ENCODE data around the gene SDHAF2.

SDHAF2 gene

DNA sequence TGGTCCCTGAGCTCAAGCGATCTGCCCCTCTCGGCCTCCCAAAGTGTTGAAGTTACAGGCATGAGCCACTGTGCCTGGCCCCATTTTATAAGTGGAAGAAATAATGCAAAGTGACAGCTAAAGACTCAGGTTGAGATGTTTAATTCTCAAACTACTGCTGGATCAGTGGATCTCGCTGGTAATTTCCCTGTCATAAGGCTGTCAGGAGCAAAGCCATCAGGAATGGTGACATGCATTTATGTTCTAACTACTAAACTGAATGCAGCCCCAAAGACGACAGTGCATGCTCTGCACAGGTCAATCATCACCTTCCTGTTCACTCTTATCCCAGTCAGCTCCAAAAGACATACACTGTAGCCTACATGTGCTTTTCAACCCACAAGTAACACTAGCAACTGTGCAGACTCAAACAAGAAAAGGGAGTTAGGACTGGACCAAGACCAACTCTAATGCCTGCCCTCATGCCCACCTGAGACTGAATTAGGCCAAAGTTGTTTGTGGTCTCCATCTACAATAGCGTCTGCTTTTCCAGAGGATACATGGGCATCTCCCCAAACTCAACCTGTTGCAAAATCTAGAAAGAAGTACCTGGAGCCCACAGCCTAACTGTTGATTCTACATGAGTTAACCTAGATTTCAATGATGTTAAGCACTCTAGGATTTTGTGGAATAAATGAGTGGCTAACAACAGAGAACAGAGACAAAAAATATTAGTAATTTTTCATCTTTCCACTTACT lies 22.8 kb upstream of the SDHAF2 start:
- DNase-seq = no peak
- no peaks in the 10 kb centered on the region for H3K27me3 ChIP-seq
- H3K36me3 ChIP-seq = peaks cover 52% of the 10 kb centered on the region
- H3K4me3 ChIP-seq (ENCODE audit: low read depth, low read length) = no peak overlapping the region
- no peaks in the 10 kb centered on the region for H3K4me1 ChIP-seq
- TF ChIP-seq, protein P1, sequence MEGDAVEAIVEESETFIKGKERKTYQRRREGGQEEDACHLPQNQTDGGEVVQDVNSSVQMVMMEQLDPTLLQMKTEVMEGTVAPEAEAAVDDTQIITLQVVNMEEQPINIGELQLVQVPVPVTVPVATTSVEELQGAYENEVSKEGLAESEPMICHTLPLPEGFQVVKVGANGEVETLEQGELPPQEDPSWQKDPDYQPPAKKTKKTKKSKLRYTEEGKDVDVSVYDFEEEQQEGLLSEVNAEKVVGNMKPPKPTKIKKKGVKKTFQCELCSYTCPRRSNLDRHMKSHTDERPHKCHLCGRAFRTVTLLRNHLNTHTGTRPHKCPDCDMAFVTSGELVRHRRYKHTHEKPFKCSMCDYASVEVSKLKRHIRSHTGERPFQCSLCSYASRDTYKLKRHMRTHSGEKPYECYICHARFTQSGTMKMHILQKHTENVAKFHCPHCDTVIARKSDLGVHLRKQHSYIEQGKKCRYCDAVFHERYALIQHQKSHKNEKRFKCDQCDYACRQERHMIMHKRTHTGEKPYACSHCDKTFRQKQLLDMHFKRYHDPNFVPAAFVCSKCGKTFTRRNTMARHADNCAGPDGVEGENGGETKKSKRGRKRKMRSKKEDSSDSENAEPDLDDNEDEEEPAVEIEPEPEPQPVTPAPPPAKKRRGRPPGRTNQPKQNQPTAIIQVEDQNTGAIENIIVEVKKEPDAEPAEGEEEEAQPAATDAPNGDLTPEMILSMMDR (IDR thresholded peaks at IDR 0.05; ENCODE audit: low read depth, low read length) = no peak
- no peaks in the 10 kb centered on the region for H3K9me3 ChIP-seq

DNA sequence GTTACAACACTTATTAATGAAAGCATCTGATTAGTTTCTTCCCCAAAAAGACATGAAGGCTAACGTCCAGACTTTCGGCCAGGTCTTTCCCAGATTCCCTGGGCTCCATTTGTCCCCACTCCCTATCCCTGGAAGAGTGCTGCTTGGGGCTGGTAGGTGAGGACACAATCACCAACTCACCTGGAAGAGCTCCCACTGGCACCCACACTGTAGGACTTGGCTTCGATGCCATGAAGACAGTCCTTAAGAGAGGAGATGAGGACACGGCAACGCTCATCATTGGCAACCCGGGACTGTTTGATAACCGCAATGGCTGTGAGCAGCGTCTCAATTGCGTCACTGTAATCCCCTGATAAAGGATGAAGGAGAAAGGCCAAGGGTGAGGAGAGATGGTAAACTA lies 18.3 kb upstream of the SDHAF2 start:
- DNase-seq = no peak
- Histone ChIP-seq H3K27me3 (no peaks in the 10 kb centered on the region), H3K4me1 (no peaks in the 10 kb centered on the region), H3K9me3 (no peaks in the 10 kb centered on the region), H3K36me3 (peaks cover 75% of the 10 kb centered on the region), H3K4me3 (ENCODE audit: low read depth, low read length) (no peak overlapping the region)
- TF ChIP-seq, protein P1 (IDR thresholded peaks at IDR 0.05; ENCODE audit: low read depth, low read length) = no peak

DNA sequence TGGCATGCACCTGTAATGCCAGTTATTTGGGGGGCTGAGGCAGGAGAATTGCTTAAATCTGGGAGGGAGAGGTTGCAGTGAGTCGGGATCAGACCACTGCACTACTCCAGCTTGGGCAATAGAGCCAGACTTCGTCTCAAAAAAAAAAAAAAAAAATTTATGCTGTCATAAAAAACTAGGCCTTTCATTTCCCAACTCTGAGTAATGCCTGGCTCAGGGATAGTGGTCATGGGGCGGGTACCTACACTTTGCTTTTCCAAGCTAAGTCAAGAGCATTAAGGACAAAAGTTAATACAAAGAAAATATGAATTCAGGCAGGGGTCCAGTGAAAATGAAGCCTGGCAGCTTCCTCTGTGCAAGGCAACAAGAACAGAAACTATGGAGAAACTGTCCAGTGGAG lies 16.4 kb upstream of the SDHAF2 start:
- H3K4me3 ChIP-seq (ENCODE audit: low read depth, low read length) = no peak overlapping the region
- no peaks in the 10 kb centered on the region for H3K9me3 ChIP-seq
- no peaks in the 10 kb centered on the region for H3K4me1 ChIP-seq
- no peak for DNase-seq
- H3K36me3 ChIP-seq = peaks cover 80% of the 10 kb centered on the region
- no peaks in the 10 kb centered on the region for H3K27me3 ChIP-seq
- TF ChIP-seq, protein P1 (IDR thresholded peaks at IDR 0.05; ENCODE audit: low read depth, low read length) = no peak

DNA sequence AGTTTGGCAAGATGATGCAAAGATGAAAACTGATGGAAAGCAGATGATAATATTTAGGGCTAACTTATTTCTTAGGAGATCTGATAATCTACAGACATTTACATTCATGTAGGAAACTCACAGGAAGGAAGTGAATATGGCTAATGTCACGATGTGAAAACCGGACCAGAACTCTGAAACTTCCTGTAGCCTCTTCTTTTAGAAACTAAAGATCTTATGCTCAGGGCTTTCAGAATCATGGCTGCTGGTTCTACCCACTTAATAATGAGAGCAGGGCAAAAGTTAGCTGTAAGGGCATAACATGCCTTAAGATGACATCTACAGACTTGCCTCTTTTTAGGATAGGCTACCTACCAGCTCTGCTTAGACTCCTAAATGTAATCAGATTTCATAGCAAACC lies 15.4 kb upstream of the SDHAF2 start:
- Histone ChIP-seq H3K4me3 (ENCODE audit: low read depth, low read length) (no peak overlapping the region), H3K4me1 (no peaks in the 10 kb centered on the region), H3K9me3 (no peaks in the 10 kb centered on the region), H3K27me3 (no peaks in the 10 kb centered on the region), H3K36me3 (peaks cover 75% of the 10 kb centered on the region)
- DNase-seq = no peak
- TF ChIP-seq, protein P1 (IDR thresholded peaks at IDR 0.05; ENCODE audit: low read depth, low read length) = no peak

DNA sequence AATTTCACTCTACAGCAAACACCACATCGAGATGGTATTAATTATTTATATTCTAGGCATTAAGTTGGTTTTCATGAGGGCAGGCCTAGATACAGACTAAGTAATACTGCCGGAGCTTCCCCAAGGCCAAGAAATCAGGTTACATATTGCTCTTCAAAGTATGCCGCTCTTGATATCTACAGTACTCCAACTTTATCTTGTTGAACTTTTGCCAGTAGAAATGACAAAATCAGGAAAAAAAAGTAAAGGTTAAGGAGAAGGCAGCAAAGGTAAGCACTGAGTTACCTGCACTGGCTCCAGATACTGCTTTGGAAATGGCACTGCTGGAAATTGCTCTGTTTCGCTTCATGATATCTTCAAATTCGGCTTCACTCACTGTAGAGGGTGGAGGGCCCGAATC lies 14.5 kb upstream of the SDHAF2 start:
- TF ChIP-seq, protein P1 (IDR thresholded peaks at IDR 0.05; ENCODE audit: low read depth, low read length) = no peak
- Histone ChIP-seq H3K4me1 (no peaks in the 10 kb centered on the region), H3K4me3 (ENCODE audit: low read depth, low read length) (no peak overlapping the region), H3K27me3 (no peaks in the 10 kb centered on the region), H3K9me3 (no peaks in the 10 kb centered on the region), H3K36me3 (peaks cover 75% of the 10 kb centered on the region)
- no peak for DNase-seq

DNA sequence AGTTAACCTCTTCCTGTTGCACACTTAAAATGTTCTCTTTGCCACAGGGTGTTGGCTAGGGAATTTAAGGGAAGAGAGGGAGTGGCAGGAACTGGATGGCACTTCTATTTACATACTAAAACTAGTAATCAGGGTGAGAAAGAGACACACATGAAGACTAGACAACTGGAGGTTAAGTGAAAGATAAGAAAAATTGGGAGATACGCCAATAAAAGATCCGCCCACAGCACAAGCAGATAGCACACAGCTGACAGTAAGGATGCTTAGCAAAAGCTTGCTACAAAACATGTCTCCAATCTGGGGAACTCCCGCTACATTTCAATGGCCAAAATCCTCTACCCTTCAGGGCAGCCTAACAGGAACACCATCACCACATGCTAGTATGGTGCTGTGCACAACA lies 13.0 kb upstream of the SDHAF2 start:
- peaks cover 75% of the 10 kb centered on the region for H3K36me3 ChIP-seq
- H3K4me3 ChIP-seq (ENCODE audit: low read depth, low read length) = no peak overlapping the region
- TF ChIP-seq, protein P1 (IDR thresholded peaks at IDR 0.05; ENCODE audit: low read depth, low read length) = no peak
- H3K27me3 ChIP-seq = no peaks in the 10 kb centered on the region
- DNase-seq = no peak
- H3K4me1 ChIP-seq = no peaks in the 10 kb centered on the region
- H3K9me3 ChIP-seq = no peaks in the 10 kb centered on the region

Data from BE2C (cell line).